ENCODE results near the gene WDR33.

The WDR33 gene

DNA sequence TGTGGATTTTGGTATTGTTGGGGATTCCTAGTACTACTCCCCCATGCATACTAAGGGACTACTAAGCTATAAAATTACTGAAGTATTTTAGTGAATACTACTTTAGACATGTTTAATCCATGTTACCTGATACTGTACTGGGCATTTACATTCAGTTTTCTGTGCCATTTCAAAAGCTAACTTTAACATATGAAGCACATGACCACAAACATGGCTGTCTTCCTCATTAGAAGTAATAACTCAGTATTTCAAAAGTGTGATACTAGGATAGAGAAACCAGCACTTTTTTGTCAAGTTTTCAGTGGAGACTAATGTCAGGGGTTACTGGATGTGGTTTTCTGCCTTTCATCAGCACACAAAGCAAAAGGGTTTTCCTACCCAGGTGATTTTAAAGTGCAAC, 27.9 kb downstream of the WDR33 start:
- no peak overlapping the region for H3K14ac ChIP-seq (ENCODE audit: low read length)
- no peak overlapping the region for H2BK5ac ChIP-seq (ENCODE audit: low read depth, low read length, poor library complexity)
- no peak overlapping the region for H3K23ac ChIP-seq (ENCODE audit: low read length)
- H2BK120ac ChIP-seq (ENCODE audit: insufficient read depth, low read length, poor library complexity): no peak overlapping the region
- peaks cover 0 to 2% of the 10 kb centered on the region in 2 experiments for H3K36me3 ChIP-seq (ENCODE audit: control insufficient read depth in 1 of 2, insufficient read depth in 2 of 2, low read length in 2 of 2)
- H2AK5ac ChIP-seq (ENCODE audit: low read length): no peak overlapping the region
- no peak overlapping the region for H3K18ac ChIP-seq (ENCODE audit: low read length)
- no peak overlapping the region for H3K4me2 ChIP-seq (ENCODE audit: low read length)
- no peak overlapping the region for H3K4ac ChIP-seq (ENCODE audit: low read depth, low read length)
- no peaks in the 10 kb centered on the region for H3K79me2 ChIP-seq (ENCODE audit: control insufficient read depth, insufficient read depth, low read length, poor library complexity)
- no peaks in the 10 kb centered on the region for H3K27me3 ChIP-seq (ENCODE audit: insufficient read depth, low read length)
- H4K12ac ChIP-seq (ENCODE audit: low read depth, low read length): no peak overlapping the region
- H3K4me1 ChIP-seq (ENCODE audit: control insufficient read depth in 1 of 2, insufficient read depth in 2 of 2, low read length in 2 of 2): peaks cover 0 to 3% of the 10 kb centered on the region in 2 experiments
- no peaks in the 10 kb centered on the region for H3K79me1 ChIP-seq (ENCODE audit: low read length)
- no peak overlapping the region for H2AFZ ChIP-seq (ENCODE audit: insufficient read depth, low read length, poor library complexity)
- no peaks in the 10 kb centered on the region for H3K9me3 ChIP-seq (ENCODE audit: insufficient read depth, low read depth, low read length)
- H3K9ac ChIP-seq (ENCODE audit: low read length): no peak overlapping the region
- no peak overlapping the region for H4K91ac ChIP-seq (ENCODE audit: low read depth, low read length)
- H4K8ac ChIP-seq (ENCODE audit: low read depth, low read length): no peak overlapping the region
- H3K27ac ChIP-seq (ENCODE audit: low read depth, low read length): no peak overlapping the region
- H3K4me3 ChIP-seq (ENCODE audit: low read depth, low read length): no peak overlapping the region
- H2BK12ac ChIP-seq (ENCODE audit: low read length): no peak overlapping the region
- no peak for DNase-seq

DNA sequence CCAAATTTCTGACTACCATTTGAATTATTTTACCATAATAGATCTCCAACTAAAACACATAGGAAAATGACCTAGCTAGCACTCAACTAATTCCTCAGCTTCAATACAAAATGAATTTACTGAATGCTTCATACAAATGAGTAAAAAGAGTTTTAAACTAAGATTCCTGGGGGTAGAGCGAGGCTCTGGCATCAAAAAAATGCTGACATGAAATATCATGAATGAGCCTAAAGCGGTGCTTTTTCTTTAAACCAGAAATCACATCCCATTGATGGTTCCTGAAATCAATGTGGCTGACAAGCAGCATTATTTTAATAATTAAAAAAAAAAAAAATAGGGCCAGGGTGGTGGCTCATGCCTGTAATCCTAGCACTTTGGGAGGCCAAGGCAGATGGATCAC, 32.1 kb downstream of the WDR33 start:
- H2BK120ac ChIP-seq (ENCODE audit: insufficient read depth, low read length, poor library complexity): no peak overlapping the region
- no peak overlapping the region for H3K9ac ChIP-seq (ENCODE audit: low read length)
- H4K8ac ChIP-seq (ENCODE audit: low read depth, low read length): no peak overlapping the region
- H3K79me1 ChIP-seq (ENCODE audit: low read length): no peaks in the 10 kb centered on the region
- H3K4ac ChIP-seq (ENCODE audit: low read depth, low read length): no peak overlapping the region
- no peaks in the 10 kb centered on the region for H3K27me3 ChIP-seq (ENCODE audit: insufficient read depth, low read length)
- H3K14ac ChIP-seq (ENCODE audit: low read length): no peak overlapping the region
- H3K4me3 ChIP-seq (ENCODE audit: low read depth, low read length): no peak overlapping the region
- no peak for DNase-seq
- no peak overlapping the region for H2AK5ac ChIP-seq (ENCODE audit: low read length)
- peaks cover 2% of the 10 kb centered on the region for H3K79me2 ChIP-seq (ENCODE audit: control insufficient read depth, insufficient read depth, low read length, poor library complexity)
- no peak overlapping the region for H2BK12ac ChIP-seq (ENCODE audit: low read length)
- peaks cover 0 to 2% of the 10 kb centered on the region in 2 experiments for H3K4me1 ChIP-seq (ENCODE audit: control insufficient read depth in 1 of 2, insufficient read depth in 2 of 2, low read length in 2 of 2)
- no peak overlapping the region for H3K4me2 ChIP-seq (ENCODE audit: low read length)
- H3K9me3 ChIP-seq (ENCODE audit: insufficient read depth, low read depth, low read length): no peaks in the 10 kb centered on the region
- no peak overlapping the region for H4K91ac ChIP-seq (ENCODE audit: low read depth, low read length)
- H3K18ac ChIP-seq (ENCODE audit: low read length): no peak overlapping the region
- H2AFZ ChIP-seq (ENCODE audit: insufficient read depth, low read length, poor library complexity): no peak overlapping the region
- no peak overlapping the region for H3K23ac ChIP-seq (ENCODE audit: low read length)
- H3K36me3 ChIP-seq (ENCODE audit: control insufficient read depth in 1 of 2, insufficient read depth in 2 of 2, low read length in 2 of 2): no peaks in the 10 kb centered on the region
- H4K12ac ChIP-seq (ENCODE audit: low read depth, low read length): no peak overlapping the region
- H3K27ac ChIP-seq (ENCODE audit: low read depth, low read length): no peak overlapping the region
- no peak overlapping the region for H2BK5ac ChIP-seq (ENCODE audit: low read depth, low read length, poor library complexity)
- WGBS (ENCODE audit: extremely low coverage, insufficient coverage, insufficient read length): no CpG with 5 or more reads among the region's 2 CpGs

DNA sequence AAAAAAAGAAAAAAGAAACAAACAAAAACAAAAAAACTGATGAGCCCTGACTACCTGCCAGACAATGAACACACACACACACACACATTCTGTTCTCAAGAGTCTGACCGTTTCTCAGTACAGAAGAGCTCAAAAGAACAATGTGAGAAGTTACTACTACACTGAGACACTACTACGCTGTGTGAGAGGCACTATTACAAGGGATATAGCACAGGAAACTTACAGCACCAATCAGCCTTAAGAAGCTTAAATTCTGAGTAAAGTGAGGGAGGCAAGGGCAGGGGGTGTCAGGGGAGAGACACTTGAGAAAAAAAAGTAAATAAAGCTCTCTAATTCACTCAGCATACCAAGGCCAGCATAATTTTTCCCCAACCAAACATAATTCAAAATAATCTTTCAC, 32.5 kb downstream of the WDR33 start:
- no peak overlapping the region for H3K9ac ChIP-seq (ENCODE audit: low read length)
- H3K4me3 ChIP-seq (ENCODE audit: low read depth, low read length): no peak overlapping the region
- peak overlapping the region; percentile 79 for H3K4ac ChIP-seq (ENCODE audit: low read depth, low read length)
- no peak overlapping the region for H4K8ac ChIP-seq (ENCODE audit: low read depth, low read length)
- H2AK5ac ChIP-seq (ENCODE audit: low read length): no peak overlapping the region
- WGBS (ENCODE audit: extremely low coverage, insufficient coverage, insufficient read length): no CpG with 5 or more reads among the region's 2 CpGs
- H4K12ac ChIP-seq (ENCODE audit: low read depth, low read length): no peak overlapping the region
- peaks cover 2% of the 10 kb centered on the region for H3K79me2 ChIP-seq (ENCODE audit: control insufficient read depth, insufficient read depth, low read length, poor library complexity)
- H3K9me3 ChIP-seq (ENCODE audit: insufficient read depth, low read depth, low read length): no peaks in the 10 kb centered on the region
- H3K36me3 ChIP-seq (ENCODE audit: control insufficient read depth in 1 of 2, insufficient read depth in 2 of 2, low read length in 2 of 2): no peaks in the 10 kb centered on the region
- no peak overlapping the region for H4K91ac ChIP-seq (ENCODE audit: low read depth, low read length)
- no peak overlapping the region for H3K27ac ChIP-seq (ENCODE audit: low read depth, low read length)
- H2AFZ ChIP-seq (ENCODE audit: insufficient read depth, low read length, poor library complexity): no peak overlapping the region
- H3K4me2 ChIP-seq (ENCODE audit: low read length): no peak overlapping the region
- no peak overlapping the region for H3K23ac ChIP-seq (ENCODE audit: low read length)
- DNase-seq: no peak
- H3K79me1 ChIP-seq (ENCODE audit: low read length): no peaks in the 10 kb centered on the region
- no peak overlapping the region for H3K18ac ChIP-seq (ENCODE audit: low read length)
- no peak overlapping the region for H3K14ac ChIP-seq (ENCODE audit: low read length)
- no peak overlapping the region for H2BK120ac ChIP-seq (ENCODE audit: insufficient read depth, low read length, poor library complexity)
- no peak overlapping the region for H2BK5ac ChIP-seq (ENCODE audit: low read depth, low read length, poor library complexity)
- peaks cover 0 to 2% of the 10 kb centered on the region in 2 experiments for H3K4me1 ChIP-seq (ENCODE audit: control insufficient read depth in 1 of 2, insufficient read depth in 2 of 2, low read length in 2 of 2)
- no peaks in the 10 kb centered on the region for H3K27me3 ChIP-seq (ENCODE audit: insufficient read depth, low read length)
- no peak overlapping the region for H2BK12ac ChIP-seq (ENCODE audit: low read length)

DNA sequence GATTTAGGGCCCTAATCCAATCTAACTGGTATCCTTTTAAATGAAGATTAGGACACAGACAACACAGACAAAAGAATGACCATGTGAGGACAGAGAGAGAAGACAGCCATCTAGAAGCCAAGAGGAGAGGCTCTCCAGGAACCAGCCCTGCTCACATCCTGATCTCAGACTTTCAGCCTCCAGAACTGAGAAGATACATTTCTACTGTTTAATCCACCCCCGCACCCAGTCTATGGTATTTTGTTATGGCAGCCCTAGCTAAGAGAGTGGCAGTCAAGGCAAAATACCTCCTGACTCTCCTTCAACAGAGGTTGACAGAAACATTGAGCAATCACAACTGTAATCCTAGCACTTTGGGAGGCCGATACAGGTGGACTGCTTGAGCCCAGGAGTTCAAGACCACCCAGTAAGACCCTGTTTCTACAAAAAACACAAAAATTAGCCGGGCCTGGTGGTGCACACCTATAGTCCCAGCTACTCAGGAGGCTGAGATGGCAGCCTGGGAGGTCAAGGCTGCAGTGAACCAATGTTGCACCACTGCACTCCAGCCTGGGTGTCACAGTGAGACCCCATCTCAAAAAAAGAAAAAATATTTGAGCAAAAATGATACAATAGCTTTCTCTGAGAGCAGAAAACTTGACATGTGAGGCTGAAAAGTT, 34.7 kb downstream of the WDR33 start:
- Histone ChIP-seq H3K4me3 (ENCODE audit: low read depth, low read length) (no peak overlapping the region), H3K27ac (ENCODE audit: low read depth, low read length) (no peak overlapping the region), H3K9me3 (ENCODE audit: insufficient read depth, low read depth, low read length) (no peaks in the 10 kb centered on the region), H3K4me2 (ENCODE audit: low read length) (no peak overlapping the region), H2AFZ (ENCODE audit: insufficient read depth, low read length, poor library complexity) (no peak overlapping the region), H3K14ac (ENCODE audit: low read length) (no peak overlapping the region), H3K27me3 (ENCODE audit: insufficient read depth, low read length) (no peaks in the 10 kb centered on the region), H2BK5ac (ENCODE audit: low read depth, low read length, poor library complexity) (no peak overlapping the region), H3K23ac (ENCODE audit: low read length) (no peak overlapping the region), H3K4me1 (ENCODE audit: control insufficient read depth in 1 of 2, insufficient read depth in 2 of 2, low read length in 2 of 2) (peaks cover 0 to 2% of the 10 kb centered on the region in 2 experiments), H4K12ac (ENCODE audit: low read depth, low read length) (no peak overlapping the region), H3K18ac (ENCODE audit: low read length) (no peak overlapping the region), H2BK120ac (ENCODE audit: insufficient read depth, low read length, poor library complexity) (no peak overlapping the region), H3K4ac (ENCODE audit: low read depth, low read length) (peak overlapping the region; percentile 15), H3K36me3 (ENCODE audit: control insufficient read depth in 1 of 2, insufficient read depth in 2 of 2, low read length in 2 of 2) (no peaks in the 10 kb centered on the region), H3K9ac (ENCODE audit: low read length) (no peak overlapping the region), H4K8ac (ENCODE audit: low read depth, low read length) (no peak overlapping the region), H3K79me1 (ENCODE audit: low read length) (no peaks in the 10 kb centered on the region), H2BK12ac (ENCODE audit: low read length) (no peak overlapping the region), H3K79me2 (ENCODE audit: control insufficient read depth, insufficient read depth, low read length, poor library complexity) (peaks cover 2% of the 10 kb centered on the region), H2AK5ac (ENCODE audit: low read length) (no peak overlapping the region), H4K91ac (ENCODE audit: low read depth, low read length) (no peak overlapping the region)
- no peak for DNase-seq
- WGBS (ENCODE audit: extremely low coverage, insufficient coverage, insufficient read length): no CpG with 5 or more reads among the region's 3 CpGs

Data from trophoblast cell (in vitro differentiated cells and primary cell).